GM21447 (cell line): ENCODE data around the gene ADAMTS13.

Experiments used
- ATAC-seq: cut with Tn5 transposase; IDR thresholded peaks from one replicate; pipeline ENCODE4 v1.9.1; 2021; ENCODE audit not compliant: unreplicated experiment

Gene ADAMTS13

GRCh38 chr9:133505901-133506652 is 83.9 kb downstream of the ADAMTS13 start:
- ATAC-seq = no peak

- no peak for ATAC-seq
Measured at GRCh38 chr9:133506653-133507038, 84.5 kb downstream of the ADAMTS13 start.

GRCh38 chr9:133507246-133507965 is 85.2 kb downstream of the ADAMTS13 start:
- no peak for ATAC-seq

- ATAC-seq = no peak
Measured at GRCh38 chr9:133508046-133508445, 85.9 kb downstream of the ADAMTS13 start.
